ENCODE measurements around the gene NCOA7.

- TF ChIP-seq CTCF (IDR thresholded peaks at IDR 0.05; ENCODE audit: low read length): no peak
- no peak for TF ChIP-seq EZH2 (IDR thresholded peaks at IDR 0.05; ENCODE audit: borderline replicate concordance, low read length)
Measured at GRCh38 chr6:125853756-125854155, 63.0 kb downstream of the NCOA7 start.
